CD4-positive, alpha-beta T cell treated with Interleukin-2 at 100 ng/mL for 4 hours (primary cell): ENCODE data around the gene FBH1.

ENCODE experiments used
- DNase-seq: peaks from one replicate; pipeline ENCODE4 v3.0.0-alpha.2; 2020; ENCODE audit warnings: low spot score

The FBH1 gene

DNA sequence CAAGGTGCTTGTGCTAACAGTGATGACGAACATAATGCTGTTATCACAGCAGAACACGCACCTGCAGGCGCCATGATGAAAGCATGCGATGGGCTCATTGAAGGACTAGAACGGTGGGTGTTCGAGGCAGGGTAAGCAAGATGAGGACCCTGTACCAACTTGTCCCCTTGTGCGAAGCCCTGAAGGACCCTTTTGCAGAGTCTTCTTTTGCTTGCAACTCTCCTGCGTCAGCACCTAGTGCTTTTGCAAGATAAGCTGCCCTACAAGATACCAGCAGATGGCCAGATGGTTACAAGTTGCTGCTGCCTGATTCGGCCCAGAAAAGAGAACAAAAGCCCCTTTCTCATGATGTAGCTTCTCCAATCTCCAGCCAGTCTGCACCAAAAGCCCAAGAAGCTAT, 91.5 kb downstream of the FBH1 start:
- no peak for DNase-seq

DNA sequence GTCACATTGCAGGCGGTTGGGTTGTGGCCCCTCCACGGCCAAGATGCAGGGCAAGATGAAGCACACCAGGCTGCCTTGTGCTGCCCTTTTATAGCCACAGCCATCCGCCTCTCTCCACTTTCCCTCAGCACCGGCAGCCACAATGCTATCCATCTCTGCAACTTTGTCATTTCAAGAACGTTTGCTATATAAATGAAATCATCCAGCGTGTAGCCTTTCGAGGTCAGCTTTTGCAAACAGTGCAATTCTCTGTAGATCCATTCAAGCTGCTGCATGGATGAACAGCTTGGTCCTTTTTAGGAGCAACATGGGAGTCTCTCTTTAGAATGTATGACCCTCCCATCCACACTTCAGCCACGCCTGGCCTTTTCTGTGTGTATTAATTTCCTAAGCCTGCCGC, 93.7 kb downstream of the FBH1 start:
- DNase-seq = no peak

- no peak for DNase-seq
Observed at GRCh38 chr10:5985029-5985428, 95.0 kb downstream of the FBH1 start.
